DMS114 treated with DMSO at 0.1 percent for 48 hours (cell line): ENCODE results near the gene RNF150.

Source experiments
- DNase-seq: peaks from one replicate; lab custom pipeline; 2025; ENCODE audit not compliant: unreplicated experiment; lab: John Stamatoyannopoulos, UW

The RNF150 gene

DNA sequence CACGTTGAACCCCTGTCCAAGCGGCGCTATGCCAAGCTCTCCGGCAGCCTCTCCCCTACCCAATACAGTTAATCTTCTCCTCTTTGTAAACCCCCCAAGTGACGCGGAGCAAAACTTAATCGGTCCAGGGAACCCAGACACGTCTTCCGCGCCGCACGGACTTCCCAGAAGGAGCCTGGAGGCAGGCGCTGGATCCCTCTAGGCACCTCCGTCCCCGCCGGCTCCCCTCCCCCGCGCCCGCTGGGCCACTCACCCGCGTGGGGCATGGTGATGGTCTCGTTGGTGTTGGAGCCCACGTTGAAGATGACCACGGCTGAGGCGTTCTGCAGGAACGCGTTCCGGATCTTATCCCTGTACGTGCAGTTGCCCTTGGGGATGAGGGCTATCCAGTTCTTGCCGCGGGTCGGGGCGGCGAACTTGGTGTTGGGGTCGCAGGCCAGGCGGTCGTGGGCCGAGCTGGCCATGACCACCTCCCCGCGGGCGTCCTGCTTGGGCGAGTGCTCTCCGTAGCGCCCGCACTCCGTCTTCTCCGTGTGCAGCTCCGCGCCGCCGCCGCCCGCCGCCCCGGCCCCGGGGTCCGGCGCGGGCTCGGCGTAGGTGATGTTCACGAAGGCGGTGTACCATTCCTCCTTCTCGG is 1.1 kb downstream of the RNF150 start:
- no peak for DNase-seq

DNA sequence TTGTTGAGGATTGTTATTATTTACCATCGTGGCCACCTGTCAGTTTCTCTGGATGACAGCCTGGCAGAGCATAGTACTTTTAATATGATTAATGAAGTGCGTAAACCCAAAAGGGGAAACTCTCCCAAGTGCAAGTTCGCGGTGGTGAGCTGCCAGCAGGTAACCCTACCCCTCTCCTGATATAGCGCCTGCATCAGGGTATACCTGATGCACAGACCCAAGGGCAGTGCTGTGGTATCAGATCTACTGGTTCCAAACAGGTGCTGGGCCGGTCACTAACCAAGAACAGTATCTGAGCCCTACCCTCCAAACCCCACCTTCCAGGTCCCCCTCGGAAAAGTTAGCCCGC is 1.6 kb downstream of the RNF150 start:
- DNase-seq, result no peak

DNA sequence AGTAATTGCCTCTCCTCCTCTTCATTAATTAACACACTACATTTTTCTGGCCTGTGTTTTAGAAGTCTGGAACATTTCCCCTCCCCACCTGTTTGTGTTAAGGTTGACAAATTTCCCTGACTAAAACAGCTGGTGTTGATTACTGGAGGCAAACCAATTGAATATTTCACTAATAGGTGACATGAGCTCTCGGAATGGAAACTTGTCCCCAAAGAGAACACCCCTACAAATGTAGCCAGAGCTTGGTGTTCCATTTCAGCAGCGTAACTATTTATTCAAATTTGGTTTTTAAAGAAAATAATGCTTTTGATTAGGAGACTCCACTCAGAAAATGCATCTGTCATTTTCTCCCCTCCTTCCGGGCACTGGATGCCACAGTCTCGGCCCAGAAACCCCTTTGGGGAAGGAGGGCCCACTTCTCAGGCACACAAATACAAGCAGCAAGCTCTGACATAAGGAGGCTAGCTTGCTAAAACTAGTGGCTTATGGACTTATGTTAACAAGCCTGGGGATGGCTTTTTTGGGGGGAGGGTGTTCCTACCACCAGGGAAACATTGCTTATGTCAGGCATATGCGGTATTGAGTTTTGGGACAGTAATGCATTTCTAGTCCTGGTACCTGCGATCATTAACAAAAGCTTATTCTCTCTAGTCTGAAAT is 2.2 kb downstream of the RNF150 start:
- no peak for DNase-seq

DNA sequence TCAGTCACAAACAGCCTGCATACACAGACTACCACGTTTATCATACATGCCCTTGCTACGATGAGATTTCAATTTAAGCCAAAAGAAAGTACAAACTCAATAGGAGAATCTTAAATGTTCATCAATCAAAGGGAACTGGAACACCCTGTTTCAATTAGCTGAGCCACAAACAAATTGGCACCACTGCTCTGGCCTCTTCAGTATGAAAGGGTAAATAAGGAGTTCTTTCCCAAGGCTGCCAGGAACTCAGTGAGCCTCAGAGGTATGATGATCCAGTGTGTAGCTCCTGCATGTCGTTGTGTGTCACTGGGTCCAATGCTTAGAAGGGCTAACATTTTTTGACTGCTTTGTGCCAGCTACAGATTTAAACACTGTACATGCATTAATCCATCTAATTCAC is 5.4 kb downstream of the RNF150 start:
- DNase-seq, result no peak

DNA sequence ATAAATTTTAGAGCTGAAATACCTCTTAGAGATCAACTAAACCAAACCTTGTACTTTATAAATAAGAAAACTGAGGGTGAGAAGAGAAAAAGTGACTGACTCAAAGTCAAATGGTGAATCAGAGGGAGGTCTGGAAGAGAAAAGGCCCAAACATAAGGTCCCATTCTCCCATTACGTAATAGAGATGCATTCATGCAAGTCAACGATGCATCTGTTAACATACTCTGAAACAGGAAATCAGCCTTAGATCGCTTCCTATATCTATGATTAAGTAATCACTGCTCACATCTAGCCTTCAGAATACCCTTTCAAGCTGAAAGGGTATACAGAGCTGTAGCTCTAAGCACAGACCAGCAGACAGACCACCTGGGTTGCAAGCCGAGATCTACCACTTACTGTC is 6.5 kb downstream of the RNF150 start:
- no peak for DNase-seq

DNA sequence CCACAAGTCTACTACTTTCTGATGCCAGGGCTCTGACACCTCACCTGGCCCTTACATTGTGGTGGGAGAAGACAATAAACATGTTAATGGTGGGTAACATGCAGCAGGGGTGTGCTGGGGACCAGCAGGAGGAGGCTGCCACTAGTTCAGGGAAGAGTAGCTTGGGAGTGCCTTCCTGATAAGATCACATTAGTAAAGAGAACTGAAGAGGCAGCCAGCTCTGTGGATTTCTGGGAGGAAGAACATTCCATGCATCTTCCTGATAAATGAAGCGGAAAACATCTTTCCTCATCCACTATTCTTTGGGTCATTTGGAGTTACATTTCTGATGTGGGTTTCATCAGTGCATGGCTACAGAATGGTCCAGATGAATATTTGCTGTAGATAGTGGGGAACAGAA is 9.0 kb downstream of the RNF150 start:
- no peak for DNase-seq

DNA sequence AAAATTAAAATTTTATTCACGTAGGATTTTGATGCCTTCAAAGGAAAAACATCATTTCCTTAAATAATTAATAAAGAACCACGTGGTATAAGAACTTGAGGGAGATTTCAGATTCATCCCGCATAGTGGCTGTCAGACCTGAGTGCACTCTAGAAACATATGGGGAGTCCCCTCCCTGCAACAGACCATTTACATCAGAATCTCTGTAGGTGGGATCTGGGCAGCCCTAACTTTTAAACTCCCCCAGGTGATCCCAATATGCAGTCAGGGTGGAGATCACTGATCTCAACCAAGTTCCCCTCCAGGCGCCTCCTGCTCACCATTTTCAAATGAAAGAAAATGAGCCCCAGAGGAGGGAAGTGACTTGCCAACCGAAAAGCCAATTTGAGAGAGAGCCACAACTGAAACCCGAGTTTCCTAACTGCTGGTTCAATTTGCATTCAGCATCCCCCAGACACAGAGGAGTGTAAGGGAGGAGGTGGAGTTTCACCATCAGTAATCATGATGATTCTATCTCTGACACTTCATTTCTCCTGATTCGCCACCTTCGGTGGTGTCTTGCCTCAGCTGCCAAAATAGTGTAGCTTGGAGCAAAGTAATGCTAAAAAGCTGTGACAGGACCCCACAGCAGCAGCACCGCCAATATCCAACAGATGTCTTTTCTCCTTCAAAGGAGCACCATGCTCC is 11.4 kb downstream of the RNF150 start:
- DNase-seq, result no peak

DNA sequence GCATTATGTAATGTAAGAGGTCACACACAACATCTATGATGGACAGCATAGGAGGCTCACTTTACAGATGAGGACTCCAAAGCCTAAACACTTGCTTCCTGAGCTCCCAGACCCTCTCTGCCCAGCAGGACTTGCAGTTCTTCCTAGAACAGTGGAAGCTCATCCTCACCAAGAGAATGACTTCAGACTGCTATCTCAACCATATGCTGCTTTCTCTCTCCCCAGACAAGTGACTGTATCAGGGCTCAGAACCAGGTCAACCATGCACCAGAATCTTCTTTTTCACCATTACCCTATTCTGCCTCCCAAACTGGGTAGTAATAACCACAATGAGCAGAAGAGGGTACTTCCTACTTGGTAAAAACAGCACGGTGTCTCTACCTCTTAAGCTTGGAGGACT is 12.2 kb downstream of the RNF150 start:
- DNase-seq, result no peak

DNA sequence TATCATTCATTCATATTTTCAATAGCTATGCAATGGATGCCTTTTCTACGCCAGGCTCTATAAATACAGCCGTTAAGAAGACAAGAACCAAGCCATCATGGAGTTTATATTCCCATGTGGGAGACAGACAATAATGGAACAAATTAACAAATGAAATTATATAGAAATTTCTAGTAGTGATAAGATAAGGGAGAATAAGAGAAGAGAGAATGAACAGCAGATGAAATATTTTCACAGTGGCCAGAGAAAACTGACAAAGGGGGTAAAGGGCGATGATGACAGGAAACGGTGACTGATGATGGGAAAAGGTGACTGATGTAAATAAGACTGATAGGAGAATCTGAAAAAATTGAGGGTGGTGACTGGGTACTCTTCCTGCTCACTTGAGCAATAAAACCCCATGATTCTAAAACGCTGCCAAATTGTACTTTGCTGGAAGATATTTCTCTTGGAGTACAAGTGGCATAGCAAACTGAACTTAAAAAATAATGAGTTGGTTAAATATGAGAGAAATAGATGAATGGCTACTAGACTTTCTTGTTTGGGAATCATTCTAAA is 13.2 kb downstream of the RNF150 start:
- no peak for DNase-seq

DNA sequence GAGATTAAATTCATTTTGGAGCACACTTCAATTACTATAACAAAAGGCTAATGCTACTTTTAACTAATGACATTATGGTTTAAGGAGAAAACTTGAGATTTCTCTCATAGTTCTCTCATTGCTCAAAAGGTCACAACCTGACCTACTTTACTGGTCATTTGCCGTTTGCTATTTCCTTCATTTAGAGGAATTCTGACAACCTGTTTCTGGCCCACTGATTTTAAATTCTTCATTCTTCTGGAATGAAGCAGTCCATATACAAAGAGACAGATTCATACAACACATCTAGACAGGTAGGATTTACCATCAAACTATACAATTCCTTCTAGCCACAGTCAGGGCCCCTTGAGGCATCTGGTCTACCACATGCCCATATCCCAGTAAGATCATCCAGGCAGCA is 14.2 kb downstream of the RNF150 start:
- DNase-seq, result no peak

DNA sequence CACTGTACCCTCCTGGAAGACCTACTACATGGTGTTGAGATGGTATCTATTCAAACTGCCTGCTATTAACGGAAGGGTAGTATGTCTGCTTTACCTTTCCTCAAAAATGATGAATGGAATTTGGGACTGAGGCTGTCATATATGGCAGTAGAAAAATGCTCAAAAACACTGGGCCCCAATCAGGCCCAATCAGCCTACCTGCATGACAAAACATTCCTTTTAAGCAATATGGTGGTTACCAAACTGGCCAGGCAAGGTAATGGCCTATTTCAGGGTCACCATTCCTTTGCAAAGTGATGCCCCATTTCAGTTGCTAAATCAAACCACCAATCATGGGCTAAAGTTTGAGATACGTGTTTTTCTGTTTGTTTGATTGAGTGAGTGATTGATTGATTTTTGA is 14.9 kb downstream of the RNF150 start:
- DNase-seq, result no peak

DNA sequence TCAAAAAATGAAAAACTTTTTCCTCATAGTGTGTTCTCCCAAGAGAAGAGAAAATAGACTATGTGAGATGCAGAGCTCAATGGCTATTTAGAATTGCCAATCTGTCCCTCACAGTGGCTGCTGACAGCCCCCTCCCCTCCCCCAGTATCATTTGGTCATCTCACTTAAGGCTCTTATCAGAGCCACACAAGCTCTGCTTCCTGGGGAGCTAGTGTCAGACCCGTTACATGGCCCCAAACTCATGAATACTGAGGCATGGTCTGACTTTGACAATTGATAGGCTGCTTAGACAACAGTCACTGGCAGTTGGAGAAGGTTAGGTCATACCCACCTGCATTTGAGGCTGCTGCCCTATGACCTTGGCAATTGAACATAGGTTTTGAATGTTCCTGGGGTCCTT is 15.3 kb downstream of the RNF150 start:
- no peak for DNase-seq

DNA sequence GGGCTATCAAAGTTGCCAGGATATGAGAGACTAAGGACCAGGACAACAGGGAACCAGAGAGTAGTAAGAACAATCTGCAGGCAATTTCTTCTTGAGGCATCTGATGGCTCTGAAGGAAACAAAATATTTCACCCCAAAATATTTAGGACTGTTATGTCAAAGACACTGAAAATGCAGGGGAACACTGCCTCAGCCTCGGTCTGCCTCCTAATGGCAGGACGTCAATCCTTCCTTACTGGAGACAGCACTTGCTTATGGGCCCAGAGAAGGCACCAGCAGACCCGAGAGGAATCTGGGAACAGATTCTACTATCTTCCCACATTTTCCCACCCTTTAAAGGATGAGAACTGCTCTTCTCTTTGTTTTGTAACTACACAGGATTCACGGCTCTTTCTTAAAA is 23.3 kb downstream of the RNF150 start:
- DNase-seq, result no peak

DNA sequence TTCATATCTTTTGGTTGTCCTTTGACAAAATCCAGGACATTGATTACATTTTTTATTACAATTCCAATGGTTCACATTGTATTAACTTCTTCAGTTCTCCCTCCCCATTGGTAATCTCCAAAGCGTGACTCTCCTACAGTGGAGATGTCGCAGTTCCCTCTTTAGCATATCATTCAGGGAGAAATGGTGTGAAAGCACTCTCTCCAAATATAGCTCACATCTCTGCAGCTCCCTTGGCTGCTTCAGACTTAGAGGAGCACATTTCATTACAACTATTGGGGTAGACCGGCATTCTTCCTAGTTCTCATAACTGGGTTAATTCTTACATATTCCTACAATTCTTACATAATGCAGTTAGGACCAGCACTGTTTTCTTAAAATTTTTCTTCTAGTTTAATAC is 25.3 kb downstream of the RNF150 start:
- no peak for DNase-seq

DNA sequence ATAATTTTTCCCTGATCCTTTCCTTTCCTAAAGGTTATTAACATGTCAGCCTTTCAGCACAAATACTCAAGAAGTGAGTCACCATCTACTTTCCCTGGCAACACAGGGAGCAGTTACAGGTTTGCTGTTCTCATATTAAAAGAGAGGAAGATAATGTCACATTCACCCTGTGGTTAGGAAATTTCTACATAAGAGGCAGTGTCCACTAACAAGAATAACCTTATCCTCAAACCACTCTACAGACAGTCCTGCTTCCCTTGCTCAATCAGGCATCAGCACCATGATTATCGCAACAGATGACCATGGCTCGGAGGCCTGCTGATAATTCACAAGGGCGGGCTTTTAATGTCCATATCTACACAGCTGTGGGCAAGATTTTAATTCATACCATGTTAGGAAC is 30.9 kb downstream of the RNF150 start:
- DNase-seq, result no peak

DNA sequence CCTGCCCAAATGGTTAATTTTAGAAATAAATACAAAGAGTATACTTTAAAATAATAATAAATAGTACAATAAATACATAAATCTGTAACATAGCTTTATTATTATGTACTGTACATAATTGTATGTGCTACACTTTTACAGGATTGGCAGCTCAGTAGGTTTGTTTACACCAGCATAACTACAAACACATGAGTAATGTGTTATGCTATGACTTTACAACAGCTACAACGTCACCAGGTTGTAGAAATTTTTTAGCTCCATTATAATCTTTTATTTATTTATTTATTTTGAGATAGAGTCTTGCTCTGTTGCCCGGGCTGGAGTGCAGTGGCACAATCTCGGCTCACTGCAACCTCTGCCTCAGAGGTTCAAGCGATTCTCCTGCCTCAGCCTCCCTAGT is 31.8 kb downstream of the RNF150 start:
- DNase-seq, result no peak

DNA sequence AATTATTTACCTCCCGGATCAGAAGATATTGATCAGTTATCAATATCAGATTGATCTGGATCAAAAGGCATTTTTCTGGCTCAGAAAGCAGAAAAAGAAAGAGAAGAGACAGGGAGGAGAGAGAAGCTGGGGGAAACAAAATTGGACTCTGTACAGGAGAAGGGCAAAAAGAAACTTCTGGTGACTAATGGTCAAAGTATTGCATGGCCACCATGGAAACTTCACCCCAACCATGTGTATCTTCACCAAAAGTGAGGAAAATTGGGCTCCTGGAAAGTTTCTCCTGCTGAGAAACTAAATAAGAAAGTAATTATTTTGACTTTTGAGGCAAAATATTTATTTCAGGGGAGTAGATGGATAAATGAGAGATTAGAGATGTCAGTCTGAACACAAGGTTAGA is 33.9 kb downstream of the RNF150 start:
- DNase-seq, result no peak

DNA sequence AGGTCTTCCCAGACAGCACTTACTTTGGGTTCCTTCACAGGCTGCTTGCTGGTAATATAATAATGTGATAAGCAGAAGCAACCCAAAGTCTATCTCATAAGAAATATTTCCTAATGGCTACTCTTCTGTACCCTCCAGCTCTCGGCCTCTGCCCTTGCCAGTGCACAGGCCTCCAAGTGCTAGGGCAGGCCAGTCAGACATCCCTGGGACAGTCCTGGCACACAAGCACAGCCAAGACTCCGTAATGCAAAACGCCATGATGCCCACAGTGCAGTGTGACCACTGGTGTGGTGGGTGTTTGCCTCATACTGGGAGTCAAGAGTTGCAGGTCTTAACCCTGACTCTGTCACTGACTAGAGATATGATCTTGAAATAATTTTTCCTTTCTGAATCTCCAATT is 35.1 kb downstream of the RNF150 start:
- no peak for DNase-seq

DNA sequence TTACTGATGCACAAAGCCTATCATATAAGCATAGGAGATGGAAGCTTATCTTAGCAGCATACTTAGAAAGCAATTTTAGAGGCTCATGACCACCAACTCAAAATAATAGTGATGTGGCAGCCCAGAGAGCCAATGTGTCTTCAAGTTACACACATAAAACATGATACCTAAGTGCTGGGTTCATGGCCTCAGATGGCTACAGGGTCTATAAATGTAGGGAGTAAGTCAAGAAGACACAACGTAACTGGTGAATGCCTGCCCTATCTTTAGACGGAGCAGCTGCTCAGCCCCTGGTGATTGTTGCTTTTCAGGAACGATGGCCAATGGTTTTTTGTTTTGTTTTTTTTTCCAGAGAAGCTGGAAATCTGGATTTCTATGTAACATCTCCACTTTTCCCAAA is 42.8 kb downstream of the RNF150 start:
- no peak for DNase-seq

DNA sequence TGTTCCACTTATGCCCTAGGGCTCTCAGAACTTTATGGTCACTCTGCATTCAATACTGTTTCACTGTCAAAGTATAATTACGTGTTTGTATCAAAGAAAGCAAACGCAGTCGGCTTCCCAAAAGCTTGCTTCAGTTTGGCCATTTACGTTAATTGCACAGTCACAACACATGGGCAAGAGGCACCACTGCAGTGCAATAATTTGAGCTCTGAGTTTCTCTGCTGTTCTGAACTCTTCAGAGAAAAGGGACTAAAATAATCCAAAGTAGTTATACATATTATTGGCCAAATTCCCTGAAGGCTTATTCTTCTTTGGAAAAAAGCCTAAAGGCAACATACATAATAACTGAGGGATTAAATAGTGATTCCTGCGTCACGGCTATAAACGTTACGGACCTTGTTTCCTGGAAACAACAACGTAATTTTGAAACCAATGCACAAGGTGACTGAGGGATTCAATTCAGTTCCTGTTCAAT is 51.3 kb downstream of the RNF150 start:
- no peak for DNase-seq

DNA sequence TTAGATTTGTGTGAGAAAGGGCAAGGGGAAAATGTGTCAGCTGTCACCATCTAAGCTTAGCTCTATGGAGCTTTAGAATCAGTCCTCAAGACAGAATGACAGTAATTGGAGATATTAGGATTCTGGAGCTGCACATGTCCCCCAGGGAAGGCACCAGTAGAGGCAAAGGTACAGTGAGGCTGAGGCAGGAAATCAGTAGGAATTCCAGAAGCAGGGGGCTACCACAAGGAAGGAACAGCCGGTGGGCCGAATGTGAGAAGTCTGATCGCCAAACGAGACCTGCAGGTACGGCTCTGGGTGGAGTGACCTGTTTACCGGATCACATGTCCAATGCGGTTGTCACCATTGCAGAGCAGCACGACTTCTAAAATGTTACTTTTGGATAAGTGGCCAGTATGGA is 52.6 kb downstream of the RNF150 start:
- DNase-seq, result no peak

DNA sequence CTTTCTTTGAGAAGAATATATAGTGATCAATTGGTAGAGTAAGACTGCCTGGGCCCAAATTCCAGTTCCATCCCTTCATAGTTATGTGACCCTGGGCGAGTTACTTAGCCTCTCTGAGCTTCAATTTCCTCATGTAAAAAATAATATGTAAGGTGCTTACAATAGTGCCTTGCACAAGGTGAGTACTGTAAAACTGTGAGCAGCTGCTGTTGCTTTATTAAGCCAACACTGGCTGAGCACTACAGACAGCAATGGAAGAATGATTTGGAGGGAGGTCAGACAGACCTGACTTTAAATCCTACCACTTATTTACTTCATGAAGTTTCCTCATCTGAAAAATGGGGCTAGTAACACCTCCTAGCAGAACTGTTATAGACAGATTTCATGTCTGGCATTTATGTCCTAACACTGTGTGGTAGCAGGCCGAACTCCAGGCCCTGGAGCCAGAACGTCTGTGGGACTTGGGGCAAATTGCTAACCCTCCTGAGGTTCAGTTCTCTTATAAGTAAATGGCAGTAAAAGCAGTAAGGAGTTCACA is 53.8 kb downstream of the RNF150 start:
- no peak for DNase-seq
